Lung (tissue), 12 donors: ENCODE results near the gene OSBPL9. TPM values are rescaled to one million over a fixed set of nuclear protein-coding genes. Genes with fewer than 3 reads are reported as not detected.

Experiments
- ATAC-seq: fragments of 200-7000 bp; cut with Tn5 transposase; one replicate; pipeline ENCODE4 v1.9.1; 2020; ENCODE audit warnings: moderate number of reproducible peaks; ENCODE audit not compliant: insufficient read depth, low FRiP score
- DNase-seq, 3 donors: peaks; one replicate each; pipeline ENCODE4 v3.0.0-alpha.2; 2013 to 2017
- H3K27ac ChIP-seq, 2 donors: one replicate each; pipeline ENCODE4 v1.5.1; 2013; ENCODE audit warnings: mild to moderate bottlenecking in 2 of 2, moderate library complexity in 2 of 2, control low read depth in 1 of 2, inconsistent platforms in 1 of 2, low read depth in 1 of 2, low read length in 1 of 2
- H3K27me3 ChIP-seq, 3 donors: one replicate each; pipeline ENCODE4 v1.5.1; 2013; ENCODE audit warnings: low read length in 2 of 3; ENCODE audit not compliant: control insufficient read depth in 3 of 3, insufficient read depth in 3 of 3
- H3K36me3 ChIP-seq, 4 donors: one replicate each; pipeline ENCODE4 v1.5.1; 2013; ENCODE audit warnings: low read length in 4 of 4, mild to moderate bottlenecking in 1 of 4, moderate library complexity in 1 of 4; ENCODE audit not compliant: control insufficient read depth in 4 of 4, insufficient read depth in 4 of 4
- H3K4me1 ChIP-seq, 5 donors: one replicate each; pipeline ENCODE4 v1.5.1; 2013; ENCODE audit warnings: low read length in 5 of 5, mild to moderate bottlenecking in 2 of 5, moderate library complexity in 1 of 5; ENCODE audit not compliant: control insufficient read depth in 5 of 5, insufficient read depth in 5 of 5
- H3K4me3 ChIP-seq: one replicate; pipeline ENCODE4 v1.5.1; 2013; ENCODE audit warnings: mild to moderate bottlenecking, control low read depth, moderate library complexity
- H3K9ac ChIP-seq, 2 donors: one replicate each; pipeline ENCODE4 v1.5.1; 2013; ENCODE audit warnings: low read length in 2 of 2, control low read depth in 1 of 2; ENCODE audit not compliant: insufficient read depth in 1 of 2
- H3K9me3 ChIP-seq, 4 donors: one replicate each; pipeline ENCODE4 v1.5.1; 2013; ENCODE audit warnings: low read length in 3 of 4, mild to moderate bottlenecking in 1 of 4, moderate library complexity in 1 of 4; ENCODE audit not compliant: control insufficient read depth in 4 of 4, insufficient read depth in 3 of 4
- CTCF ChIP-seq: IDR thresholded peaks from 2 replicates; pipeline ENCODE4 v1.5.1; 2012; ENCODE audit warnings: mild to moderate bottlenecking; ENCODE audit errors: control extremely low read depth, extremely low read depth
- WGBS, 2 donors: extraction: QIAGEN DNeasy Blood & Tissue Kit; methylation state at CpG; one replicate each; pipeline ENCODE4 v1.1.7; 2013; 5-methylcytosine and 5-hydroxymethylcytosine counted together
- polyA plus RNA-seq, 2 donors: library from polyadenylated mRNA; stranded (reverse); fragments of 200-250 nt; gene quantifications; one replicate each; pipeline ENCODE4 v1.2.1, GENCODE V29; 2013
- total RNA-seq, 2 donors: library from RNA; depleted of rRNA in 1 of 2; stranded (reverse); fragments of >200 nt in 1 of 2; gene quantifications; one replicate each; pipeline ENCODE4 v1.2.1, GENCODE V29; 2014 to 2021
- donor health status: control.
- donor health status: control.
- donor health status: Bipolar disorder and iron deficiency.
- donor health status: healthy.
- donor health status: DM: yes; HTN: yes; CAD: no.

The OSBPL9 gene
- total and polyA plus RNA-seq, 4 donors, result 36.8 to 135 (median 72.4) TPM

GRCh38 chr1:51648180-51649109 is 31.6 kb downstream of the OSBPL9 start:
- no peaks in the 10 kb centered on the region for H3K36me3 ChIP-seq
- 51 to 59% methylated on average over 6 of the region's 6 CpGs for WGBS, 2 donors
- H3K4me1 ChIP-seq, result peaks cover 0 to 31% (median 9%) of the 10 kb centered on the region in 5 donors
- no peaks in the 10 kb centered on the region for H3K9me3 ChIP-seq
- no peak for TF ChIP-seq CTCF
- ATAC-seq (peak; percentile 75), DNase-seq (peak; percentile 62 to 85 (median 81))
- H3K9ac ChIP-seq, result peak overlapping the region in 1 of 2 donors; percentile 43
- H3K4me3 ChIP-seq, result no peak overlapping the region
- no peaks in the 10 kb centered on the region for H3K27me3 ChIP-seq
- H3K27ac ChIP-seq, result peak overlapping the region; percentile 56 to 72

DNA sequence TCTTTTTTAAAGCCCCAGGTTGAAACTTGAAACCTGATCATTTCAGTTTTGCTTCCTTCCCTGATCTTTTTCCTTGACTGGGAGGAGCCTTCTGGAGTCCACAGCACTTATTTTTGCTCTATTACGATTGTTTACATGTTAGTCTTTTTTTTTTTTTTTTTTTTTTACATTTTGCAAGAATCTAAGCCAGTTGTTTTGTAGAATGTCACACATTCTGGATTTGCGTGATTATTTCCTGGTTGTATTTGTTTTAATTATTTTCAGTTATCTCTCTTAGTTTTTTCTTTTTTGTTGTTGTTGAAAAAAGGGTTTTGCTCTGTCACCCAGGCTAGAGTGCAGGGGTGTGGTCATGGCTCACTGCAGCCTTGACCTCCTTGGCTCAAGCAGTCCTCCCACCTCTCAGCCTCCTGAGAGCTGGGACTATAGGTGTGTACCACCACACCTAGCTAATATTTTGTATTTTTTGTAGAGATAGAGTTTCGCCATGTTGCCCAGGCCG is 32.8 kb downstream of the OSBPL9 start:
- H3K4me1 ChIP-seq, result peaks cover 0 to 29% (median 9%) of the 10 kb centered on the region in 5 donors
- no peak overlapping the region for H3K27ac ChIP-seq

GRCh38 chr1:51650198-51650597 is 33.3 kb downstream of the OSBPL9 start:
- H3K27ac ChIP-seq, result no peak overlapping the region
- no peak for TF ChIP-seq CTCF

More for the DNA sequence above, 32.8 kb downstream of the OSBPL9 start:
- Histone ChIP-seq H3K27me3 (no peaks in the 10 kb centered on the region), H3K4me3 (no peak overlapping the region), H3K9ac (no peak overlapping the region), H3K9me3 (no peaks in the 10 kb centered on the region), H3K36me3 (no peaks in the 10 kb centered on the region)
- WGBS, 2 donors, result 80 to 83% methylated on average over 4 of the region's 4 CpGs
- no peak for TF ChIP-seq CTCF
- ATAC-seq (no peak), DNase-seq (peak in 2 of 3 donors; percentile 18 to 35)

More at GRCh38 chr1:51650198-51650597, 33.3 kb downstream of the OSBPL9 start:
- Histone ChIP-seq H3K4me3 (no peak overlapping the region), H3K9me3 (no peaks in the 10 kb centered on the region), H3K27me3 (no peaks in the 10 kb centered on the region), H3K36me3 (peaks cover 0 to 1% (median 0%) of the 10 kb centered on the region in 4 donors), H3K9ac (no peak overlapping the region), H3K4me1 (peaks cover 0 to 26% (median 9%) of the 10 kb centered on the region in 5 donors)
- no peak for ATAC-seq
- no peak for DNase-seq
- WGBS, 2 donors, result 98% methylated on average over 1 of the region's 1 CpG
